GM12878 (cell line): ENCODE results near the gene NUP155. TPM values are rescaled to one million over a fixed set of nuclear protein-coding genes. Genes with fewer than 3 reads are reported as not detected.

Experiments used
- ATAC-seq: fragments of 200-7000 bp; cut with Tn5 transposase; 3 replicates; pipeline ENCODE4 v1.9.1; 2020; ENCODE audit warnings: mild to moderate bottlenecking, moderate library complexity
- BruUV-seq: library from RNA; stranded (reverse); fragments of 400-500 nt; replicated peaks from 2 replicates; lab custom pipeline; 2021; lab: Mats Ljungman, UMichigan
- CTCF ChIA-PET: fragments of 300-600 bp; sonication (Branson Sonifier 250); formaldehyde crosslinking; extraction: SDS; loops from one replicate; lab custom pipeline; 2021; ENCODE audit warnings: inconsistent platforms; lab: Yijun Ruan, JAX
- POLR2A ChIA-PET: fragments of 350-600 bp; formaldehyde crosslinking; extraction: SDS; loops from one replicate; lab custom pipeline; 2021; ENCODE audit warnings: inconsistent platforms; lab: Charles Lee
- RAD21 ChIA-PET: fragments of 300-600 bp; sonication (Branson Sonifier 250); formaldehyde crosslinking; loops from one replicate; lab custom pipeline; 2023; ENCODE audit warnings: antibody characterized with exemption; ENCODE audit not compliant: unreplicated experiment; lab: Charles Lee
- SMC1A ChIA-PET: fragments of 300-600 bp; sonication (Branson Sonifier 250); formaldehyde crosslinking; loops from one replicate; lab custom pipeline; 2023; ENCODE audit not compliant: unreplicated experiment, uncharacterized antibody; lab: Charles Lee
- DNase-seq: peaks from one replicate; pipeline ENCODE4 v3.0.0-alpha.2; 2011; ENCODE audit warnings: low read depth, low spot score
- FAIRE-seq: peaks from 3 replicates; lab custom pipeline; 2011; peaks lifted over from hg19 to GRCh38; lab: Jason Lieb, UNC
- H2AFZ ChIP-seq: 2 replicates; pipeline ENCODE4 v1.6.0; 2011; ENCODE audit warnings: low read depth, low read length, control low read depth; ENCODE audit not compliant: control insufficient read depth
- H3K27ac ChIP-seq: 2 replicates; pipeline ENCODE4 v1.5.1; 2011; ENCODE audit warnings: control low read depth; ENCODE audit not compliant: control insufficient read depth, insufficient read depth
- H3K27me3 ChIP-seq, 2 experiments: replicated peaks in 1 of 2; 2 replicates each; pipeline versions ENCODE4 v1.6.0 to v1.6.1; 2011; ENCODE audit warnings: low read length in 1 of 2; ENCODE audit not compliant: control insufficient read depth in 2 of 2, insufficient read depth in 2 of 2
- H3K36me3 ChIP-seq, 2 experiments: 2 replicates each; pipeline ENCODE4 v1.5.1; 2011; ENCODE audit warnings: low read length in 1 of 2; ENCODE audit not compliant: control insufficient read depth in 2 of 2, insufficient read depth in 2 of 2
- H3K4me1 ChIP-seq: 2 replicates; pipeline ENCODE4 v1.6.1; 2011; ENCODE audit warnings: mild to moderate bottlenecking, low read length, moderate library complexity, mixed read lengths; ENCODE audit not compliant: control insufficient read depth, insufficient read depth
- H3K4me2 ChIP-seq: 2 replicates; pipeline ENCODE4 v1.6.0; 2011; ENCODE audit warnings: control low read depth; ENCODE audit not compliant: control insufficient read depth, insufficient read depth
- H3K4me3 ChIP-seq: fragments of 200-600 bp; sonication (generic); 2 replicates; pipeline ENCODE4 v1.5.1; 2016
- H3K79me2 ChIP-seq: 2 replicates; pipeline ENCODE4 v1.6.0; 2011; ENCODE audit warnings: low read length; ENCODE audit not compliant: control insufficient read depth, insufficient read depth
- H3K9ac ChIP-seq: 2 replicates; pipeline ENCODE4 v1.8.0; 2011; ENCODE audit warnings: low read length, control low read depth, mixed read lengths; ENCODE audit not compliant: control insufficient read depth, insufficient read depth
- H3K9me3 ChIP-seq: replicated peaks from 3 replicates; pipeline ENCODE4 v1.5.1; 2011; ENCODE audit warnings: mild to moderate bottlenecking, low read length; ENCODE audit not compliant: control insufficient read depth, insufficient read depth
- H4K20me1 ChIP-seq: 2 replicates; pipeline ENCODE4 v1.6.0; 2011; ENCODE audit not compliant: control insufficient read depth, insufficient read depth
- CREM ChIP-seq: IDR thresholded peaks from 2 replicates; pipeline ENCODE4 v1.6.1; 2014; ENCODE audit warnings: antibody characterized with exemption, low read depth
- HSF1 ChIP-seq: fragments of 150-350 bp; IDR thresholded peaks from 2 replicates; pipeline ENCODE4 v1.6.1; 2014; ENCODE audit warnings: mild to moderate bottlenecking, low read depth, low read length
- MTA3 ChIP-seq: IDR thresholded peaks from 2 replicates; pipeline ENCODE4 v1.6.1; 2012; ENCODE audit warnings: low read length, inconsistent platforms, borderline replicate concordance
- MXI1 ChIP-seq: fragments of 150-350 bp; IDR thresholded peaks from 2 replicates; pipeline ENCODE4 v1.6.1; 2011; ENCODE audit warnings: low read depth, mild to moderate bottlenecking, inconsistent platforms, low read length, improper control_type of control experiment
- NBN ChIP-seq: fragments of 450-650 bp; IDR thresholded peaks from 2 replicates; pipeline ENCODE4 v1.6.1; 2016
- POU2F2 ChIP-seq: IDR thresholded peaks from 3 replicates; pipeline ENCODE4 v1.6.1; 2011; ENCODE audit warnings: low read depth, mild to moderate bottlenecking, low read length, borderline replicate concordance
- SMAD5 ChIP-seq: IDR thresholded peaks from 2 replicates; pipeline ENCODE4 v1.6.1; 2016; ENCODE audit warnings: antibody characterized with exemption, low read depth
- YBX1 ChIP-seq: fragments of 450-650 bp; IDR thresholded peaks from 2 replicates; pipeline ENCODE4 v1.6.1; 2016; ENCODE audit warnings: antibody characterized with exemption
- ZNF384 ChIP-seq: IDR thresholded peaks from 2 replicates; pipeline ENCODE4 v1.6.1; 2012; ENCODE audit warnings: low read depth, mild to moderate bottlenecking, low read length, improper control_type of control experiment, borderline replicate concordance
- WGBS: methylation state at CpG from one replicate; pipeline ENCODE4 v1.1.6; 2016; ENCODE audit warnings: low lambda C conversion rate; ENCODE audit not compliant: insufficient replicate concordance, insufficient coverage; ENCODE audit errors: missing lambda C conversion rate; 5-methylcytosine and 5-hydroxymethylcytosine counted together
- in situ Hi-C: fragments of 300-500 bp; cut with MboI; formaldehyde crosslinking; loops from 9 replicates; pipeline ENCODE4 v1.14.3; 2018; ENCODE audit warnings: mixed read lengths
- intact Hi-C: fragments of 100-400 bp; cut with micrococcal nuclease; formaldehyde crosslinking; loops from one replicate; pipeline ENCODE4 v1.14.2; 2022; ENCODE audit not compliant: unreplicated experiment
- polyA plus RNA-seq, 11 experiments: library from polyadenylated mRNA; depleted of rRNA in 4 of 11; unstranded in 6 of 11; stranded (reverse) in 5 of 11; fragments of >200 nt; fragmentation: Nextera tagmentation in 4 of 11; fragmentation: Illumina TruSeq in 1 of 11; extraction: Ambion mirVana in 4 of 11; extraction: Trizol in 1 of 11; gene quantifications; 1 replicate in 1 of 11; 2 replicates in 10 of 11; pipeline versions ENCODE4 v1.2.1 to v1.2.3, GENCODE V29; 2011 to 2016; ENCODE audit warnings: inconsistent platforms in 2 of 11, missing spikeins in 2 of 11, low read depth in 1 of 11
- total RNA-seq, 4 experiments: library from RNA; depleted of rRNA in 3 of 4; stranded (reverse); fragments of >200 nt in 3 of 4; fragmentation: Illumina TruSeq in 1 of 4; extraction: Trizol in 1 of 4; gene quantifications; 2 replicates each; pipeline versions ENCODE4 v1.2.1 to v1.2.3, GENCODE V29; 2013 to 2021
- TF ChIP-seq, protein P1 (sequence below): IDR thresholded peaks from 2 replicates; pipeline ENCODE4 v1.6.1; 2012; ENCODE audit warnings: low read length, inconsistent platforms

Gene NUP155
- total and polyA plus RNA-seq, 10 of the 15 experiments (the other 5 are each of a cell fraction or from before 2014, with no cell fraction given): 15.9 to 58.6 (median 37.1) TPM

- FAIRE-seq: no peak
- no peaks in the 10 kb centered on the region for H3K4me1 ChIP-seq
- RAD21 ChIA-PET: no interaction called here
- intact Hi-C loops (no loop called here), in situ Hi-C loops (no loop called here)
- TF ChIP-seq MXI1: no peak
- no peak for TF ChIP-seq POU2F2
- TF ChIP-seq HSF1: no peak
- no peak for TF ChIP-seq YBX1
- TF ChIP-seq NBN: no peak
- TF ChIP-seq SMAD5: no peak
- no peak for TF ChIP-seq ZNF384
- no peak for TF ChIP-seq MTA3
- TF ChIP-seq, protein P1, sequence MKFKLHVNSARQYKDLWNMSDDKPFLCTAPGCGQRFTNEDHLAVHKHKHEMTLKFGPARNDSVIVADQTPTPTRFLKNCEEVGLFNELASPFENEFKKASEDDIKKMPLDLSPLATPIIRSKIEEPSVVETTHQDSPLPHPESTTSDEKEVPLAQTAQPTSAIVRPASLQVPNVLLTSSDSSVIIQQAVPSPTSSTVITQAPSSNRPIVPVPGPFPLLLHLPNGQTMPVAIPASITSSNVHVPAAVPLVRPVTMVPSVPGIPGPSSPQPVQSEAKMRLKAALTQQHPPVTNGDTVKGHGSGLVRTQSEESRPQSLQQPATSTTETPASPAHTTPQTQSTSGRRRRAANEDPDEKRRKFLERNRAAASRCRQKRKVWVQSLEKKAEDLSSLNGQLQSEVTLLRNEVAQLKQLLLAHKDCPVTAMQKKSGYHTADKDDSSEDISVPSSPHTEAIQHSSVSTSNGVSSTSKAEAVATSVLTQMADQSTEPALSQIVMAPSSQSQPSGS: no peak
- TF ChIP-seq CREM: no peak
- no peak overlapping the region for H3K27ac ChIP-seq
- H3K27me3 ChIP-seq: no peaks in the 10 kb centered on the region
- H2AFZ ChIP-seq: no peak overlapping the region
- POLR2A ChIA-PET: no interaction called here
- H4K20me1 ChIP-seq: no peaks in the 10 kb centered on the region
- 80% methylated on average over 5 of the region's 5 CpGs for WGBS
- BruUV-seq: no TSS peak
- H3K4me3 ChIP-seq: no peak overlapping the region
- SMC1A ChIA-PET: no interaction called here
- no peaks in the 10 kb centered on the region for H3K36me3 ChIP-seq
- CTCF ChIA-PET: no interaction called here
- H3K79me2 ChIP-seq: no peaks in the 10 kb centered on the region
- peaks cover 5% of the 10 kb centered on the region; the same call in 1 of the 3 replicates for H3K9me3 ChIP-seq
- no peak overlapping the region for H3K9ac ChIP-seq
- no peak for DNase-seq
- H3K4me2 ChIP-seq: no peak overlapping the region
- ATAC-seq: no peak
Measured at GRCh38 chr5:37283214-37283820, 87.6 kb downstream of the NUP155 start.
